Endodermal cell (in vitro differentiated cells): Measurements from ENCODE around the gene SLC2A1. TPM values are rescaled to one million over a fixed set of nuclear protein-coding genes. Genes with fewer than 3 reads are reported as not detected.

Experiments
- DNase-seq: peaks from one replicate; pipeline ENCODE4 v3.0.0-alpha.2; 2017
- H3K27ac ChIP-seq: 2 replicates; pipeline ENCODE4 v1.5.1; 2013; ENCODE audit warnings: mild to moderate bottlenecking, low read depth, low read length, moderate library complexity
- H3K27me3 ChIP-seq: 2 replicates; pipeline ENCODE4 v1.6.1; 2013; ENCODE audit warnings: mild to moderate bottlenecking, low read length, moderate library complexity; ENCODE audit not compliant: insufficient read depth, control insufficient read depth, poor library complexity, severe bottlenecking
- H3K36me3 ChIP-seq: 2 replicates; pipeline ENCODE4 v1.7.0; 2013; ENCODE audit warnings: mild to moderate bottlenecking, low read length, moderate library complexity; ENCODE audit not compliant: control insufficient read depth, insufficient read depth
- H3K4me1 ChIP-seq: one replicate; pipeline ENCODE4 v1.7.0; 2013; ENCODE audit warnings: low read length; ENCODE audit not compliant: control insufficient read depth, insufficient read depth
- H3K4me3 ChIP-seq: 2 replicates; pipeline ENCODE4 v1.5.1; 2013; ENCODE audit warnings: mild to moderate bottlenecking, low read length, moderate library complexity
- H3K9ac ChIP-seq: 2 replicates; pipeline ENCODE4 v1.6.1; 2013; ENCODE audit warnings: mild to moderate bottlenecking, low read length, moderate library complexity; ENCODE audit not compliant: poor library complexity, severe bottlenecking; ENCODE audit errors: extremely low read depth
- H3K9me3 ChIP-seq: 2 replicates; pipeline ENCODE4 v1.6.1; 2013; ENCODE audit warnings: mild to moderate bottlenecking, low read length, moderate library complexity; ENCODE audit not compliant: control insufficient read depth
- H3K27ac Mint-ChIP-seq: 2 replicates; pipeline ENCODE4 v1.8.0; 2020; ENCODE audit warnings: mixed read lengths
- H3K27me3 Mint-ChIP-seq: 2 replicates; pipeline ENCODE4 v1.8.0; 2021; ENCODE audit warnings: mild to moderate bottlenecking, mixed read lengths; ENCODE audit not compliant: insufficient read depth
- H3K36me3 Mint-ChIP-seq: 2 replicates; pipeline ENCODE4 v1.8.0; 2020; ENCODE audit warnings: low read depth, mixed read lengths
- H3K4me1 Mint-ChIP-seq: 2 replicates; pipeline ENCODE4 v1.8.0; 2020; ENCODE audit warnings: mixed read lengths
- H3K4me3 Mint-ChIP-seq: 2 replicates; pipeline ENCODE4 v1.8.0; 2020; ENCODE audit warnings: mild to moderate bottlenecking, moderate library complexity, mixed read lengths
- H3K9me3 Mint-ChIP-seq: 2 replicates; pipeline ENCODE4 v1.8.0; 2020; ENCODE audit warnings: mild to moderate bottlenecking, mixed read lengths
- CTCF ChIP-seq: fragments of 200-600 bp; sonication (generic); conservative IDR thresholded peaks from 2 replicates; pipeline ENCODE4 v1.5.0; 2021; ENCODE audit warnings: antibody characterized with exemption, mild to moderate bottlenecking
- WGBS, 2 experiments: methylation state at CpG; one replicate each; pipeline versions ENCODE4 v1.1.5 to v1.1.7; 2013; ENCODE audit warnings: missing lambda C conversion rate in 2 of 2, mixed read lengths in 1 of 2; ENCODE audit not compliant: insufficient coverage in 1 of 2, insufficient read length in 1 of 2; 5-methylcytosine and 5-hydroxymethylcytosine counted together
- total RNA-seq, 2 donors: library from RNA; stranded (reverse); fragmentation: NEBNext Ultra II Directional in 1 of 2; extraction: Animal tissue kit (Norgen Biotek cat#: 25700) in 1 of 2; gene quantifications; 2 replicates in 1 of 2; 3 replicates in 1 of 2; pipeline ENCODE4 v1.2.1, GENCODE V29; 2021

The SLC2A1 gene
- total RNA-seq, 2 donors from 2014 or later, result 42.5 to 69.7 TPM

DNA sequence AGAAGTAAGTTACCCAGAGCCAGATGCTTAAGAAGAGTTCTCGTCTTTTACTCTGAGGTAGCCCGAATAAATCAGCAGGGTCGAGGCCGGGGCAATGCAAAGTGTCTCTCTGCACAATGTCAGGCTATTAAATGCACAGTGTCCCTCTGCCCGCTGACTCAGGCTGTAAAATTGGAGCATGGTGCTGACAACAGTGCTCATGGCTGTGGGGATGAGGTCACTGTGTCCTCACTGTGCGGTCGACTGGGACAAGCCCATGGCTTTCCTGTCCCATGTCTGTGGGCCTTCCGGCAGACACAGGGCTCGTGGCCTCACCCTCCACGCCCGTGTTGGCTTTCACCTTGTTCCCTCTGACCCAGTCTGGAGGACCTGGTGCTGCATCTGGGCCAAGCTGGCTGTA is 14.6 kb upstream of the SLC2A1 start:
- no peak overlapping the region for H3K9ac ChIP-seq
- no peak for DNase-seq
- no peaks in the 10 kb centered on the region for H3K9me3 ChIP-seq
- H3K4me1 Mint-ChIP-seq, result peaks cover 2% of the 10 kb centered on the region
- H3K4me3 Mint-ChIP-seq, result no peak overlapping the region
- no peak for TF ChIP-seq CTCF
- no peaks in the 10 kb centered on the region for H3K9me3 Mint-ChIP-seq
- peaks cover 1% of the 10 kb centered on the region for H3K4me1 ChIP-seq
- no peaks in the 10 kb centered on the region for H3K36me3 Mint-ChIP-seq
- no peak overlapping the region for H3K27ac ChIP-seq
- H3K27me3 Mint-ChIP-seq, result no peaks in the 10 kb centered on the region
- H3K27me3 ChIP-seq, result no peaks in the 10 kb centered on the region
- H3K27ac Mint-ChIP-seq, result no peak overlapping the region
- H3K36me3 ChIP-seq, result no peaks in the 10 kb centered on the region
- no peak overlapping the region for H3K4me3 ChIP-seq
- WGBS, 2 experiments, result 87 to 90% methylated on average over 7 to 11 of the region's 11 CpGs

DNA sequence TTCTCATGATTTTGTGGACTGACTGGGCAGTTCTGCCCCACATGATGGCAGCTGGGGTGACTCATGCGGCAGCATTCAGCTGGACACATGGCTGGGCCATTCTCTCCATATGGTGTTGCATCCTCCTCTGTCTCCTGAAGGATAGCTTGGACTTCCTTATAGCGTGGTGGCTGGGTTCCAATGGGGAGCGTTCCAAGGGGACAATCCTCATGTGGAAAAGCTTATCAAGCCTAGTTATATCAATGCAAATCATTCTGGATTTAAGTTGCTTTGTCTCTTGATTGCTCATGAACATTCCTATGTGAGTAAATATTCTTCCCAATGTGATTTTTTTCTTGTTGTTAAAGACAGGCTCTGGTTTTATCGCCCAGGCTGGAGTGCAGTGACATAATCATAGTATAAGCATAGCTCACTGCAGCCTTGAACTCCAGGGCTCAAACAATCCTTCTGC is 13.2 kb upstream of the SLC2A1 start:
- H3K27me3 Mint-ChIP-seq, result peaks cover 1% of the 10 kb centered on the region
- Histone ChIP-seq H3K36me3 (no peaks in the 10 kb centered on the region), H3K27ac (no peak overlapping the region), H3K4me3 (no peak overlapping the region), H3K9me3 (no peaks in the 10 kb centered on the region), H3K9ac (no peak overlapping the region), H3K27me3 (no peaks in the 10 kb centered on the region), H3K4me1 (no peaks in the 10 kb centered on the region)
- H3K36me3 Mint-ChIP-seq, result no peaks in the 10 kb centered on the region
- no peaks in the 10 kb centered on the region for H3K9me3 Mint-ChIP-seq
- DNase-seq, result no peak
- no peak for TF ChIP-seq CTCF
- 95 to 98% methylated on average over 4 of the region's 4 CpGs for WGBS, 2 experiments
- H3K4me3 Mint-ChIP-seq, result no peak overlapping the region
- no peak overlapping the region for H3K27ac Mint-ChIP-seq
- peaks cover 7% of the 10 kb centered on the region for H3K4me1 Mint-ChIP-seq

DNA sequence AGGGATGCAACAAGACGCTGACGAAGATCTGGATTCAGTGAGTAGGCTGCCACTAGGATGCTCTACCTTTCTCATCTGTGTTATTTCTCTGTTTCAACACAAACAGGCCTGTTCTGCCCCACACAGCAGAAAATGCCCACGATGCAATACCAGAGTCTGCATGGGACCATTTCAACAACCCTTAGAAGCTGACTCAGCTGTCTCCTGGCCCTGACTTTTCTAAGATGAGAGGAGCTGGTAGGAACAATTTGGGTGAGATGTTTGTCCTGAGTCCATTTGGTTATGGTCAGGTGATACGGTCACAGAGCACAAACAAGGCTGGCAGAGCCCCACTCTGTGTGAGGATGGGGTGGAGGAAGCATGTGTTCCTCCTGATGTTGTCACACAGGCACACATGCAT is 11.5 kb upstream of the SLC2A1 start:
- DNase-seq, result no peak
- TF ChIP-seq CTCF, result no peak
- no peak overlapping the region for H3K27ac Mint-ChIP-seq
- peaks cover 12% of the 10 kb centered on the region for H3K4me1 Mint-ChIP-seq
- no peaks in the 10 kb centered on the region for H3K9me3 ChIP-seq
- no peaks in the 10 kb centered on the region for H3K9me3 Mint-ChIP-seq
- no peak overlapping the region for H3K4me3 Mint-ChIP-seq
- no peaks in the 10 kb centered on the region for H3K36me3 ChIP-seq
- H3K9ac ChIP-seq, result no peak overlapping the region
- H3K36me3 Mint-ChIP-seq, result no peaks in the 10 kb centered on the region
- no peak overlapping the region for H3K27ac ChIP-seq
- H3K27me3 ChIP-seq, result no peaks in the 10 kb centered on the region
- no peaks in the 10 kb centered on the region for H3K4me1 ChIP-seq
- 96 to 100% methylated on average over 4 of the region's 4 CpGs for WGBS, 2 experiments
- no peak overlapping the region for H3K4me3 ChIP-seq
- peaks cover 1% of the 10 kb centered on the region for H3K27me3 Mint-ChIP-seq
